Aorta (tissue), 5 donors: ENCODE measurements around the gene ADAT1. TPM values are rescaled to one million over a fixed set of nuclear protein-coding genes. Genes with fewer than 3 reads are reported as not detected.
A peak's percentile ranks its signal among the peaks of the same experiment; 100 is the strongest.

Experiments
- ATAC-seq: fragments of 200-7000 bp; cut with Tn5 transposase; one replicate; pipeline ENCODE4 v1.9.1; 2022; ENCODE audit warnings: moderate library complexity; ENCODE audit not compliant: low FRiP score
- DNase-seq, 2 donors: peaks; one replicate each; pipeline ENCODE4 v3.0.0-alpha.2; 2020
- H3K27ac ChIP-seq, 2 donors: one replicate each; pipeline ENCODE4 v1.5.1; 2013; ENCODE audit warnings: low read length in 2 of 2, mild to moderate bottlenecking in 2 of 2, moderate library complexity in 2 of 2, control low read depth in 1 of 2, inconsistent platforms in 1 of 2, low read depth in 1 of 2
- H3K27me3 ChIP-seq, 2 donors: one replicate each; pipeline ENCODE4 v1.6.1; 2013; ENCODE audit warnings: control low read depth in 1 of 2, low read length in 1 of 2, mild to moderate bottlenecking in 1 of 2, moderate library complexity in 1 of 2; ENCODE audit not compliant: insufficient read depth in 2 of 2, control insufficient read depth in 1 of 2
- H3K36me3 ChIP-seq, 2 donors: one replicate each; pipeline ENCODE4 v1.6.1; 2013; ENCODE audit warnings: control low read depth in 1 of 2, low read length in 1 of 2, mild to moderate bottlenecking in 1 of 2; ENCODE audit not compliant: insufficient read depth in 2 of 2, control insufficient read depth in 1 of 2
- H3K4me1 ChIP-seq, 2 donors: one replicate each; pipeline ENCODE4 v1.6.1; 2013; ENCODE audit warnings: low read length in 2 of 2, control low read depth in 1 of 2, mild to moderate bottlenecking in 1 of 2, moderate library complexity in 1 of 2; ENCODE audit not compliant: insufficient read depth in 2 of 2, control insufficient read depth in 1 of 2
- H3K4me3 ChIP-seq, 2 donors: one replicate each; pipeline ENCODE4 v1.5.1; 2013; ENCODE audit warnings: low read length in 2 of 2, control low read depth in 1 of 2, mild to moderate bottlenecking in 1 of 2
- H3K9me3 ChIP-seq: one replicate; pipeline ENCODE4 v1.6.1; 2013; ENCODE audit warnings: mild to moderate bottlenecking, low read length; ENCODE audit not compliant: control insufficient read depth
- WGBS, 2 donors: extraction: QIAGEN DNeasy Blood & Tissue Kit; methylation state at CpG; one replicate each; pipeline ENCODE4 v1.1.7; 2013; 5-methylcytosine and 5-hydroxymethylcytosine counted together
- intact Hi-C, 2 donors: fragments of 100-400 bp; cut with DNase I; formaldehyde crosslinking; loops; one replicate each; pipeline versions ENCODE4 v1.14.2 to v1.15.0; 2022
- polyA plus RNA-seq, 2 donors: library from polyadenylated mRNA; stranded (reverse); fragments of 200-250 nt; gene quantifications; one replicate each; pipeline ENCODE4 v1.2.3, GENCODE V29; 2013
- total RNA-seq, 2 donors: library from RNA; stranded (reverse); fragmentation: NEBNext Ultra II Directional; extraction: Animal tissue kit (Norgen Biotek cat#: 25700); gene quantifications; one replicate each; pipeline ENCODE4 v1.2.1, GENCODE V29; 2021
- donor health status: healthy with polysubstance abuse.
- donor health status: Bipolar disorder and iron deficiency.
- donor health status: DM: no; HTN: no; CAD: no.
- donor health status: DM: no; HTN: no; CAD: no.
- donor health status: DM: yes; HTN: yes; CAD: no.

The ADAT1 gene
- total and polyA plus RNA-seq, 4 donors, result 7.5 to 44.0 (median 22.3) TPM

- WGBS, 2 donors, result 93% methylated on average over 4 of the region's 4 CpGs
- Histone ChIP-seq H3K4me1 (peaks cover 0 to 3% of the 10 kb centered on the region in 2 donors), H3K4me3 (no peak overlapping the region), H3K36me3 (peaks cover 0 to 4% of the 10 kb centered on the region in 2 donors), H3K9me3 (no peaks in the 10 kb centered on the region), H3K27ac (no peak overlapping the region), H3K27me3 (no peaks in the 10 kb centered on the region)
- ATAC-seq, result no peak
- DNase-seq, result no peak
- intact Hi-C loops, result no loop called here
Observed at GRCh38 chr16:75616521-75617010, 6.5 kb downstream of the ADAT1 start.

- H3K4me3 ChIP-seq, result no peak overlapping the region
- no peaks in the 10 kb centered on the region for H3K27me3 ChIP-seq
- ATAC-seq (no peak), DNase-seq (no peak)
- peaks cover 0 to 4% of the 10 kb centered on the region in 2 donors for H3K36me3 ChIP-seq
- H3K9me3 ChIP-seq, result no peaks in the 10 kb centered on the region
- intact Hi-C loops, result no loop called here
- H3K4me1 ChIP-seq, result no peaks in the 10 kb centered on the region
- WGBS, 2 donors, result 93 to 100% methylated on average over 2 of the region's 2 CpGs
- H3K27ac ChIP-seq, result no peak overlapping the region
Observed at GRCh38 chr16:75615619-75616018, 7.5 kb downstream of the ADAT1 start.

- H3K9me3 ChIP-seq, result no peaks in the 10 kb centered on the region
- no peak overlapping the region for H3K4me3 ChIP-seq
- DNase-seq (no peak), ATAC-seq (no peak)
- intact Hi-C loops, result no loop called here
- no peak overlapping the region for H3K27ac ChIP-seq
- H3K36me3 ChIP-seq, result peaks cover 4% of the 10 kb centered on the region in 2 donors
- H3K4me1 ChIP-seq, result no peaks in the 10 kb centered on the region
- no peaks in the 10 kb centered on the region for H3K27me3 ChIP-seq
- WGBS, 2 donors, result 95 to 96% methylated on average over 4 of the region's 4 CpGs
Observed at GRCh38 chr16:75614066-75614897, 8.8 kb downstream of the ADAT1 start.

GRCh38 chr16:75606507-75606906 lies 16.6 kb downstream of the ADAT1 start:
- H3K27me3 ChIP-seq, result no peaks in the 10 kb centered on the region
- H3K4me1 ChIP-seq, result no peaks in the 10 kb centered on the region
- no peak for DNase-seq
- ATAC-seq, result no peak
- H3K4me3 ChIP-seq, result no peak overlapping the region
- intact Hi-C loops, result no loop called here
- 95 to 97% methylated on average over 1 of the region's 1 CpG for WGBS, 2 donors
- no peaks in the 10 kb centered on the region for H3K9me3 ChIP-seq
- H3K27ac ChIP-seq, result no peak overlapping the region
- peaks cover 10 to 17% of the 10 kb centered on the region in 2 donors for H3K36me3 ChIP-seq

- 89 to 94% methylated on average over 4 of the region's 4 CpGs for WGBS, 2 donors
- ATAC-seq, result no peak
- H3K36me3 ChIP-seq, result peaks cover 3 to 14% of the 10 kb centered on the region in 2 donors
- H3K27ac ChIP-seq, result no peak overlapping the region
- no peak for DNase-seq
- intact Hi-C loops, result no loop called here
- no peaks in the 10 kb centered on the region for H3K9me3 ChIP-seq
- peaks cover 0 to 3% of the 10 kb centered on the region in 2 donors for H3K4me1 ChIP-seq
- H3K4me3 ChIP-seq, result no peak overlapping the region
- H3K27me3 ChIP-seq, result no peaks in the 10 kb centered on the region
Observed at GRCh38 chr16:75603241-75603640, 19.8 kb downstream of the ADAT1 start.

- 43 to 56% methylated on average over 6 of the region's 6 CpGs for WGBS, 2 donors
- ATAC-seq, result no peak
- Histone ChIP-seq H3K4me3 (no peak overlapping the region), H3K27me3 (no peaks in the 10 kb centered on the region), H3K9me3 (no peaks in the 10 kb centered on the region), H3K27ac (peak overlapping the region in 1 of 2 donors; percentile 97), H3K36me3 (peaks cover 0 to 14% of the 10 kb centered on the region in 2 donors), H3K4me1 (peaks cover 0 to 3% of the 10 kb centered on the region in 2 donors)
- intact Hi-C loops, result no loop called here
- DNase-seq, result no peak
Observed at GRCh38 chr16:75599452-75600277, 23.4 kb downstream of the ADAT1 start.

- H3K4me3 ChIP-seq, result no peak overlapping the region
- DNase-seq (no peak), ATAC-seq (no peak)
- H3K36me3 ChIP-seq, result no peaks in the 10 kb centered on the region
- H3K4me1 ChIP-seq, result no peaks in the 10 kb centered on the region
- no peaks in the 10 kb centered on the region for H3K27me3 ChIP-seq
- intact Hi-C loops, result no loop called here
- H3K27ac ChIP-seq, result no peak overlapping the region
- no peaks in the 10 kb centered on the region for H3K9me3 ChIP-seq
- WGBS, 2 donors, result 65 to 69% methylated on average over 17 of the region's 17 CpGs
Observed at GRCh38 chr16:75593825-75594820, 29.0 kb downstream of the ADAT1 start.

- Histone ChIP-seq H3K36me3 (no peaks in the 10 kb centered on the region), H3K4me3 (no peak overlapping the region), H3K27me3 (no peaks in the 10 kb centered on the region), H3K4me1 (no peaks in the 10 kb centered on the region), H3K27ac (no peak overlapping the region), H3K9me3 (no peaks in the 10 kb centered on the region)
- intact Hi-C loops, result no loop called here
- DNase-seq, result no peak
- WGBS, 2 donors, result 67 to 70% methylated on average over 6 of the region's 6 CpGs
- no peak for ATAC-seq
Observed at GRCh38 chr16:75593308-75593707, 29.8 kb downstream of the ADAT1 start.
